ENCODE results near the gene TAMALIN. TPM values are rescaled to one million over a fixed set of nuclear protein-coding genes. Genes with fewer than 3 reads are reported as not detected.

Gene TAMALIN
- polyA plus RNA-seq, 1 donor from 2014 or later = 6.1 TPM

DNA sequence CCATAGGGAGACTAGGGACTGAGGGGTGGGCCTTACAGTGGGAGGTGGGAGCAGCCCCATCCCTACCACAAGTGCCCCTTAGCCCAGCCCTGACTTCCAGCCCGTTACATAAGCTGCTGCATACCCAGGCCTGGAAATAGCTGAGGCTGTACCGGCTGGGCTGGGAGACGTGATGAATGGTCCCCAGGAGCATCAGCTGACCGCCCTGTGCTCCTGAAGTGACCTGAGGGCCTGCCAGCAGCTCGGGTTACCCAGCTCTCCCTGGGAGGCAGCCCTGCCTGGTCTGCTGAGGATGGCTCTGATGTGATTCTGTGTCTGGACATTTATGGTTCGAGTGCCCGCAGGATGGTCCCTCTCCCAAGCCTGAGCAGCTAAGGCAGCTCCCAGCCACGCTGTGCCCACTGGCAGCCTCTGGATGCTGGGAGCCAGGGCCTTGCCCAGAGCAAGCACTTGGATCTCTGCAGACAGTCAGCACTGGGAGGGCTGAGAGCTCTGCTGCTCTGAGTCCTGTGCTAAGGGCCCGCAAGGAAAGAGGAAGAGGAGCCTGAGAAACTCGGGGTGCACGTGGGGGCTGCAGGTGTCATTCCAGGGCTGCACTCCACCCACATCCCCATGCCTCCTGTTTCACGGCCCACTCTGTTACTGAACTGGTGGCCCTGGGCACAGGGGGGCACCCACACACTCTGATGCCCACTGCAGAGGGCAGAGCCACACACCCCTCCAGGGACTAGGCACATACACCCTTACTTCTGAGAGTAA, 20.5 kb downstream of the TAMALIN start:
- TF ChIP-seq MXI1 (conservative IDR thresholded peaks at IDR 0.05; ENCODE audit: poor library complexity, severe bottlenecking) (no peak), POLR2AphosphoS5 (IDR thresholded peaks at IDR 0.05) (no peak), SMC3 (conservative IDR thresholded peaks at IDR 0.05; ENCODE audit: poor library complexity) (no peak), RAD21 (conservative IDR thresholded peaks at IDR 0.05) (no peak), TAF1 (IDR thresholded peaks at IDR 0.05; ENCODE audit: low read depth) (no peak), EZH2 (IDR thresholded peaks at IDR 0.05; ENCODE audit: borderline replicate concordance, insufficient read depth, low read length, poor library complexity, severe bottlenecking) (no peak), EP300 (conservative IDR thresholded peaks at IDR 0.05; ENCODE audit: poor library complexity, severe bottlenecking) (no peak)
- TF ChIP-seq, protein P1, sequence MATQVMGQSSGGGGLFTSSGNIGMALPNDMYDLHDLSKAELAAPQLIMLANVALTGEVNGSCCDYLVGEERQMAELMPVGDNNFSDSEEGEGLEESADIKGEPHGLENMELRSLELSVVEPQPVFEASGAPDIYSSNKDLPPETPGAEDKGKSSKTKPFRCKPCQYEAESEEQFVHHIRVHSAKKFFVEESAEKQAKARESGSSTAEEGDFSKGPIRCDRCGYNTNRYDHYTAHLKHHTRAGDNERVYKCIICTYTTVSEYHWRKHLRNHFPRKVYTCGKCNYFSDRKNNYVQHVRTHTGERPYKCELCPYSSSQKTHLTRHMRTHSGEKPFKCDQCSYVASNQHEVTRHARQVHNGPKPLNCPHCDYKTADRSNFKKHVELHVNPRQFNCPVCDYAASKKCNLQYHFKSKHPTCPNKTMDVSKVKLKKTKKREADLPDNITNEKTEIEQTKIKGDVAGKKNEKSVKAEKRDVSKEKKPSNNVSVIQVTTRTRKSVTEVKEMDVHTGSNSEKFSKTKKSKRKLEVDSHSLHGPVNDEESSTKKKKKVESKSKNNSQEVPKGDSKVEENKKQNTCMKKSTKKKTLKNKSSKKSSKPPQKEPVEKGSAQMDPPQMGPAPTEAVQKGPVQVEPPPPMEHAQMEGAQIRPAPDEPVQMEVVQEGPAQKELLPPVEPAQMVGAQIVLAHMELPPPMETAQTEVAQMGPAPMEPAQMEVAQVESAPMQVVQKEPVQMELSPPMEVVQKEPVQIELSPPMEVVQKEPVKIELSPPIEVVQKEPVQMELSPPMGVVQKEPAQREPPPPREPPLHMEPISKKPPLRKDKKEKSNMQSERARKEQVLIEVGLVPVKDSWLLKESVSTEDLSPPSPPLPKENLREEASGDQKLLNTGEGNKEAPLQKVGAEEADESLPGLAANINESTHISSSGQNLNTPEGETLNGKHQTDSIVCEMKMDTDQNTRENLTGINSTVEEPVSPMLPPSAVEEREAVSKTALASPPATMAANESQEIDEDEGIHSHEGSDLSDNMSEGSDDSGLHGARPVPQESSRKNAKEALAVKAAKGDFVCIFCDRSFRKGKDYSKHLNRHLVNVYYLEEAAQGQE (IDR thresholded peaks at IDR 0.05; ENCODE audit: borderline replicate concordance) = no peak
- TF ChIP-seq, protein P2, sequence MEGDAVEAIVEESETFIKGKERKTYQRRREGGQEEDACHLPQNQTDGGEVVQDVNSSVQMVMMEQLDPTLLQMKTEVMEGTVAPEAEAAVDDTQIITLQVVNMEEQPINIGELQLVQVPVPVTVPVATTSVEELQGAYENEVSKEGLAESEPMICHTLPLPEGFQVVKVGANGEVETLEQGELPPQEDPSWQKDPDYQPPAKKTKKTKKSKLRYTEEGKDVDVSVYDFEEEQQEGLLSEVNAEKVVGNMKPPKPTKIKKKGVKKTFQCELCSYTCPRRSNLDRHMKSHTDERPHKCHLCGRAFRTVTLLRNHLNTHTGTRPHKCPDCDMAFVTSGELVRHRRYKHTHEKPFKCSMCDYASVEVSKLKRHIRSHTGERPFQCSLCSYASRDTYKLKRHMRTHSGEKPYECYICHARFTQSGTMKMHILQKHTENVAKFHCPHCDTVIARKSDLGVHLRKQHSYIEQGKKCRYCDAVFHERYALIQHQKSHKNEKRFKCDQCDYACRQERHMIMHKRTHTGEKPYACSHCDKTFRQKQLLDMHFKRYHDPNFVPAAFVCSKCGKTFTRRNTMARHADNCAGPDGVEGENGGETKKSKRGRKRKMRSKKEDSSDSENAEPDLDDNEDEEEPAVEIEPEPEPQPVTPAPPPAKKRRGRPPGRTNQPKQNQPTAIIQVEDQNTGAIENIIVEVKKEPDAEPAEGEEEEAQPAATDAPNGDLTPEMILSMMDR (IDR thresholded peaks at IDR 0.05; ENCODE audit: poor library complexity, severe bottlenecking) = no peak
- Histone ChIP-seq H4K20me1 (ENCODE audit: insufficient read depth) (no peaks in the 10 kb centered on the region), H3F3A (ENCODE audit: insufficient read depth, low read length, poor library complexity, severe bottlenecking) (no peaks in the 10 kb centered on the region), H3K9me2 (ENCODE audit: insufficient read depth, low read length) (no peaks in the 10 kb centered on the region), H2AFZ (ENCODE audit: low read depth, low read length) (no peak overlapping the region), H3K4me3 (ENCODE audit: low read length) (no peak overlapping the region), H3K36me3 (ENCODE audit: insufficient read depth, low read length) (no peaks in the 10 kb centered on the region), H3K27ac (ENCODE audit: low read length) (no peak overlapping the region), H3K79me2 (replicated peaks; ENCODE audit: insufficient read depth, low read length) (no peaks in the 10 kb centered on the region), H3K9ac (ENCODE audit: low read length) (peak overlapping the region; percentile 5), H3K27me3 (ENCODE audit: insufficient read depth, low read depth, low read length) (peaks cover 16% of the 10 kb centered on the region), H3K9me3 (ENCODE audit: low read length) (no peaks in the 10 kb centered on the region), H3K4me2 (ENCODE audit: low read length) (no peak overlapping the region)

DNA sequence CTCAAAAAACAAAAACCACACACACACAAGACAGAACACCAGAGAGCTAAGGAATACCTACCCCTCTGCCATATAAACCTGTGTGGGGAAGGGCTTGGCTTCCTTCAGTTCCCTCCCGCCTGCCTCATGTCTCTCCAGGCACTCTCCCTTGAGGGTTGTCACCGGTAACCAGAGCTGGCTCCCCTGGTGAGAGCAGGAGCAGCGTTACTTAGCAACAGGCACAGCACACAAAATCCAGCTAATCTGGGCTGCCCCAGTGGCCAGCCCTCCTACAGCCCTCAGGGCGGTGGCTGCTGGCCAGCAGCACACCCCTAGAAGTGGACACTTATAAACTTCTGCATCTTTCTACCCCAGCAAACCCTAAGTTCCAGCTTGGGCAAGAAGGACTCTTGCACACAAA, 22.9 kb downstream of the TAMALIN start:
- Histone ChIP-seq H3F3A (ENCODE audit: insufficient read depth, low read length, poor library complexity, severe bottlenecking) (no peaks in the 10 kb centered on the region), H3K9me3 (ENCODE audit: low read length) (no peaks in the 10 kb centered on the region), H3K36me3 (ENCODE audit: insufficient read depth, low read length) (no peaks in the 10 kb centered on the region), H3K9ac (ENCODE audit: low read length) (peak overlapping the region; percentile 24), H3K4me3 (ENCODE audit: low read length) (peak overlapping the region; percentile 37), H3K27ac (ENCODE audit: low read length) (no peak overlapping the region), H2AFZ (ENCODE audit: low read depth, low read length) (no peak overlapping the region), H3K4me2 (ENCODE audit: low read length) (no peak overlapping the region), H3K27me3 (ENCODE audit: insufficient read depth, low read depth, low read length) (no peaks in the 10 kb centered on the region), H3K9me2 (ENCODE audit: insufficient read depth, low read length) (no peaks in the 10 kb centered on the region), H4K20me1 (ENCODE audit: insufficient read depth) (no peaks in the 10 kb centered on the region), H3K79me2 (replicated peaks; ENCODE audit: insufficient read depth, low read length) (no peaks in the 10 kb centered on the region)
- TF ChIP-seq, protein P1 (IDR thresholded peaks at IDR 0.05; ENCODE audit: borderline replicate concordance) = no peak
- TF ChIP-seq EP300 (conservative IDR thresholded peaks at IDR 0.05; ENCODE audit: poor library complexity, severe bottlenecking) (no peak), POLR2AphosphoS5 (IDR thresholded peaks at IDR 0.05) (peak; percentile 50)

All from neural cell (in vitro differentiated cells).